Subcutaneous abdominal adipose tissue (tissue), 5 donors: ENCODE measurements around the gene CACNA1I.

Source experiments
- H3K27ac ChIP-seq: one replicate; pipeline ENCODE4 v1.7.0; 2013; ENCODE audit warnings: low read depth, mild to moderate bottlenecking, inconsistent platforms, low read length, moderate library complexity
- H3K27me3 ChIP-seq, 5 donors: one replicate each; pipeline ENCODE4 v1.7.0; 2013; ENCODE audit warnings: low read length in 5 of 5, inconsistent platforms in 1 of 5; ENCODE audit not compliant: control insufficient read depth in 5 of 5, insufficient read depth in 4 of 5
- H3K36me3 ChIP-seq, 5 donors: one replicate each; pipeline ENCODE4 v1.7.0; 2013; ENCODE audit warnings: low read length in 5 of 5; ENCODE audit not compliant: control insufficient read depth in 5 of 5, insufficient read depth in 5 of 5
- H3K4me1 ChIP-seq, 5 donors: one replicate each; pipeline ENCODE4 v1.7.0; 2013; ENCODE audit warnings: low read length in 5 of 5, mild to moderate bottlenecking in 3 of 5, moderate library complexity in 1 of 5; ENCODE audit not compliant: control insufficient read depth in 5 of 5, insufficient read depth in 5 of 5
- H3K4me3 ChIP-seq, 5 donors: one replicate each; pipeline ENCODE4 v1.7.0; 2013; ENCODE audit warnings: low read length in 5 of 5, low read depth in 1 of 5
- H3K9ac ChIP-seq, 5 donors: one replicate each; pipeline ENCODE4 v1.7.0; 2013; ENCODE audit warnings: low read length in 5 of 5, mild to moderate bottlenecking in 4 of 5, moderate library complexity in 3 of 5
- H3K9me3 ChIP-seq, 5 donors: one replicate each; pipeline ENCODE4 v1.7.0; 2013; ENCODE audit warnings: low read length in 5 of 5; ENCODE audit not compliant: control insufficient read depth in 5 of 5
- donor health status: healthy.
- donor health status: healthy.
- donor health status: healthy.
- donor health status: healthy.
- donor health status: healthy.

The CACNA1I gene

GRCh38 chr22:39528080-39528661, 42.4 kb upstream of the CACNA1I start:
- Histone ChIP-seq H3K4me3 (no peak overlapping the region), H3K27me3 (no peaks in the 10 kb centered on the region), H3K4me1 (peaks cover 25 to 93% (median 76%) of the 10 kb centered on the region in 5 donors), H3K9me3 (no peaks in the 10 kb centered on the region), H3K9ac (peak overlapping the region in 3 of 5 donors; percentile 11 to 21 (median 21)), H3K36me3 (peaks cover 0 to 53% (median 33%) of the 10 kb centered on the region in 5 donors), H3K27ac (peak overlapping the region; percentile 30)

GRCh38 chr22:39528681-39529486, 41.7 kb upstream of the CACNA1I start:
- Histone ChIP-seq H3K27ac (peak overlapping the region; percentile 30), H3K27me3 (no peaks in the 10 kb centered on the region), H3K9ac (peak overlapping the region in 3 of 5 donors; percentile 11 to 31 (median 21)), H3K4me1 (peaks cover 22 to 86% (median 72%) of the 10 kb centered on the region in 5 donors), H3K9me3 (no peaks in the 10 kb centered on the region), H3K4me3 (peak overlapping the region; percentile 11 to 49 (median 32)), H3K36me3 (peaks cover 0 to 49% (median 30%) of the 10 kb centered on the region in 5 donors)

DNA sequence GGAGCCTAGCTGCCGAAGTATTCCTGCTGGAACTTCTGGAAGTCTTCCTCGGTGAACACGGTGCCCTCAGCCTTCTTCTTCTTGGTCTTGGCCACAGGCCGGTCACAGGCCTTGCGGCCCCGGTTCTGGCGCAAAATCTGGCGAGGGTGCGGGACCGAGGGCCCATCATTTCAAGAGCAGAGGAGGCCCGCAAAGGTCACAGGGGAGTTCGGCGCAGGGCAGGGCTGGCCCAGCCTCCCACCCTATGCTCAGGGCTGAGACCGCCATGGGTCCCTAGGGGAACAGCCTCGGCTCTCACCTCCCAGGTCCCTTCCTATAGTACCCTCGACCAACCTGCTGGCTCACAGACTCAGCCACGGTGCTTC, 41.1 kb upstream of the CACNA1I start:
- H3K27me3 ChIP-seq = no peaks in the 10 kb centered on the region

DNA sequence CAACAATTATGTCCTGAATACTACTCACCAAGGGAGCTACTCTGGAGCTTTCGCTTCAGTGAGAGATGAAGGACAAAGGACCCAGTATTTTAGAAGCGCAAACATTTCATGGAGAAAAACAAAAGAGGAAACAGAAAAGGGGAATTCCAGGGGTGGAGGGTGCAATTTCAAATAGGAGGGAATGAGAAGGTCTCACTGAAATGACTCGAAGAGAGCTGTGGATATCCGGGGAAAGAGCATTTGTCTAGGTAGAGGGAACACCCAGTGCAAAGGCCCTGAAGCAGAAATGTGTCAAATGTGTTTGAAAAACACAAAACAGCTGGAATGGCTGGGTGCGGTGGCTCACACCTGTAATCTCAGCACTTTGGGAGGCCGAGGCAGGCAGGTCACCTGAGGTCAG, 40.4 kb upstream of the CACNA1I start:
- peak overlapping the region in 1 of 5 donors; percentile 26 for H3K9ac ChIP-seq
- H3K9me3 ChIP-seq = no peaks in the 10 kb centered on the region
- peak overlapping the region; percentile 16 for H3K27ac ChIP-seq
- peaks cover 0 to 37% (median 20%) of the 10 kb centered on the region in 5 donors for H3K36me3 ChIP-seq
- H3K27me3 ChIP-seq = no peaks in the 10 kb centered on the region
- H3K4me1 ChIP-seq = peaks cover 18 to 83% (median 70%) of the 10 kb centered on the region in 5 donors
- peak overlapping the region in 1 of 5 donors; percentile 42 for H3K4me3 ChIP-seq

More for the DNA sequence above, 41.1 kb upstream of the CACNA1I start:
- Histone ChIP-seq H3K36me3 (peaks cover 0 to 43% (median 25%) of the 10 kb centered on the region in 5 donors), H3K9me3 (no peaks in the 10 kb centered on the region), H3K9ac (peak overlapping the region in 1 of 5 donors; percentile 26), H3K4me3 (peak overlapping the region in 3 of 5 donors; percentile 3 to 42 (median 6)), H3K4me1 (peaks cover 20 to 83% (median 70%) of the 10 kb centered on the region in 5 donors), H3K27ac (peak overlapping the region; percentile 30)

- Histone ChIP-seq H3K9me3 (no peaks in the 10 kb centered on the region), H3K36me3 (peaks cover 0 to 33% (median 20%) of the 10 kb centered on the region in 5 donors), H3K4me3 (peak overlapping the region in 1 of 5 donors; percentile 57), H3K4me1 (peaks cover 16 to 77% (median 63%) of the 10 kb centered on the region in 5 donors), H3K27ac (peak overlapping the region; percentile 90), H3K27me3 (no peaks in the 10 kb centered on the region), H3K9ac (peak overlapping the region in 2 of 5 donors; percentile 96 to 98)
These were observed 39.7 kb upstream of the CACNA1I start for GRCh38 chr22:39530692-39531331.

DNA sequence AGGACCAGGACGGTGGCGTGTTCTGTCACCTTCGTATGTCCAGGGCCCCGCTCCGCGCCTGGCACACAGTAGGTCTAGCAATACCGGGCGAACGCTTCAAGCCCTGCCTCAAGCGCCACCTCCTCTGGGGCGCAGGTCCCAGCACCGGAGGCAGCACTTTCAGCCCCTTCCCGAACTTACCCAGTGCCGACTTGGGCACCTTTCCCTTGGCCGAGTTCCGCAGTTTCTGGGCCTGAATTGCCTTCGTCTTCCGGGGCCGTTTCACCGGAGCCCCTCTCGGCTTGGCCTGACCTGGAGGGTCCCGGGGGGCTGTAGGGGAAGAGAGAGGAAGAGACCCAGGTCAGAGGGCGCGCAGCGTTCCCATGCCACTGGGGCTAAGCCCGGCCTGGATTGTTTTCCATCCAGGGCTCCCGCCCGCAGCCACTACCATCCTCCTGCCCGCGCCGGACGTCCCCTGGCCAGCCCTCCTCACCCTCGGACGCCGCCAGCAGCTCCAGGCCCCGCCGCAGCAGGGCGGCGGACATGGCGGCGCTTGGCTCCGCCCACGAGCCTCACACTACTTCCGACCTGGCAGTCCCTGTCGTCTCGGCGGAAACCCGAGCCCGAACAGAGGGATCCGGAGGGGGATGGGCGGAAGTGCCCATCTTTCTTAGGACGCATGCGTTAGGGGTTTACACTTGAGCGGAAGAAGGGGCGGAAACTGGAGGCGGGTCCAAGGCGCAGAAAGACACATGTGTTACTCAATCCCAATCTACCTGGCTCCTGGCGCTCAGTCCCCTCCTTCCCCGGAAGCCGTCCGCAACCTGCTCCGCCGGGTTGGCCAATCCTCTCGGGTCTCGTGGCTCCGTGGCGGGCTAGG, 38.1 kb upstream of the CACNA1I start, which contains the start of gene RPS19BP1:
TSS of gene RPS19BP1 (minus strand) at position 534 of the 859 bp plus-strand sequence. CDS start at position 524, 10 bp downstream.
- Histone ChIP-seq H3K27me3 (no peaks in the 10 kb centered on the region), H3K9ac (peak within 1 kb of the TSS; percentile 85 to 98 (median 92)), H3K27ac (peak within 1 kb of the TSS; percentile 90), H3K9me3 (no peaks in the 10 kb centered on the region), H3K4me3 (peak within 1 kb of the TSS; percentile 57 to 97 (median 95)), H3K4me1 (peaks cover 16 to 63% (median 57%) of the 10 kb centered on the region in 5 donors), H3K36me3 (peaks cover 0 to 30% (median 20%) of the 10 kb centered on the region in 5 donors)

- H3K4me1 ChIP-seq = peaks cover 11 to 46% (median 42%) of the 10 kb centered on the region in 5 donors
- H3K36me3 ChIP-seq = peaks cover 0 to 15% (median 7%) of the 10 kb centered on the region in 5 donors
- no peak overlapping the region for H3K27ac ChIP-seq
- H3K4me3 ChIP-seq = no peak overlapping the region
- H3K27me3 ChIP-seq = no peaks in the 10 kb centered on the region
- no peaks in the 10 kb centered on the region for H3K9me3 ChIP-seq
- H3K9ac ChIP-seq = peak overlapping the region in 1 of 5 donors; percentile 42
These were observed 36.5 kb upstream of the CACNA1I start for GRCh38 chr22:39534092-39534506.

- H3K9ac ChIP-seq = peak overlapping the region in 1 of 5 donors; percentile 42
- peaks cover 8 to 39% (median 35%) of the 10 kb centered on the region in 5 donors for H3K4me1 ChIP-seq
- H3K4me3 ChIP-seq = peak overlapping the region in 3 of 5 donors; percentile 11 to 32 (median 20)
- no peaks in the 10 kb centered on the region for H3K27me3 ChIP-seq
- H3K9me3 ChIP-seq = no peaks in the 10 kb centered on the region
- no peak overlapping the region for H3K27ac ChIP-seq
- H3K36me3 ChIP-seq = peaks cover 0 to 10% (median 2%) of the 10 kb centered on the region in 5 donors
These were observed 35.8 kb upstream of the CACNA1I start for GRCh38 chr22:39534591-39535356.
